C4-2B (cell line): ENCODE measurements around the gene CTTNBP2NL.

Source experiments
- H3K27ac ChIP-seq: fragments of 450-650 bp; 2 replicates; pipeline ENCODE4 v1.5.1; 2017
- ZFX ChIP-seq: fragments of 450-650 bp; IDR thresholded peaks from 2 replicates; pipeline ENCODE4 v1.6.1; 2017
- TF ChIP-seq, protein P1 (sequence below): fragments of 450-650 bp; conservative IDR thresholded peaks from 2 replicates; pipeline ENCODE4 v1.5.1; 2017; ENCODE audit warnings: mild to moderate bottlenecking

The CTTNBP2NL gene

GRCh38 chr1:112375701-112376100 is 20.3 kb upstream of the CTTNBP2NL start:
- TF ChIP-seq, protein P1, sequence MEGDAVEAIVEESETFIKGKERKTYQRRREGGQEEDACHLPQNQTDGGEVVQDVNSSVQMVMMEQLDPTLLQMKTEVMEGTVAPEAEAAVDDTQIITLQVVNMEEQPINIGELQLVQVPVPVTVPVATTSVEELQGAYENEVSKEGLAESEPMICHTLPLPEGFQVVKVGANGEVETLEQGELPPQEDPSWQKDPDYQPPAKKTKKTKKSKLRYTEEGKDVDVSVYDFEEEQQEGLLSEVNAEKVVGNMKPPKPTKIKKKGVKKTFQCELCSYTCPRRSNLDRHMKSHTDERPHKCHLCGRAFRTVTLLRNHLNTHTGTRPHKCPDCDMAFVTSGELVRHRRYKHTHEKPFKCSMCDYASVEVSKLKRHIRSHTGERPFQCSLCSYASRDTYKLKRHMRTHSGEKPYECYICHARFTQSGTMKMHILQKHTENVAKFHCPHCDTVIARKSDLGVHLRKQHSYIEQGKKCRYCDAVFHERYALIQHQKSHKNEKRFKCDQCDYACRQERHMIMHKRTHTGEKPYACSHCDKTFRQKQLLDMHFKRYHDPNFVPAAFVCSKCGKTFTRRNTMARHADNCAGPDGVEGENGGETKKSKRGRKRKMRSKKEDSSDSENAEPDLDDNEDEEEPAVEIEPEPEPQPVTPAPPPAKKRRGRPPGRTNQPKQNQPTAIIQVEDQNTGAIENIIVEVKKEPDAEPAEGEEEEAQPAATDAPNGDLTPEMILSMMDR, result no peak
- no peak for TF ChIP-seq ZFX
- H3K27ac ChIP-seq, result no peak overlapping the region

DNA sequence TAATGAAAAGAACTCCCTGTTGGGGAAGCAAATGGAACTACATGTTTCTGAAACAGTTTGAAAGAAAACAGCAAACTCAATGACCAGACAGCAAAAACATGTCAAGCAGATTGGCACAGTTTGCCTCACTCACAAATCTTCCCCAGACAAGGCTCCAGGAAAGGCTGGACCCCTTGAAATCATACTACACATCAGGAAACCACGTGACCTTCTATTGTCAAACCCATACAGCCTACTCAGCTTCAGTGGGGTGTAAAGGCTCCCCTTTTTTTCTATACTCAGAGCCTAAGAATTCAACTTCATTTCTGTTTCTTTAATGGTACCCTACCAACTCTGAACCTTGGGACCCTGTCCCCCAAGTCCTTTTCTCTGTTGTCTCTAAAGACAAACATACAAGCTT is 15.7 kb upstream of the CTTNBP2NL start:
- no peak overlapping the region for H3K27ac ChIP-seq
- TF ChIP-seq ZFX, result no peak
- TF ChIP-seq, protein P1, result no peak

DNA sequence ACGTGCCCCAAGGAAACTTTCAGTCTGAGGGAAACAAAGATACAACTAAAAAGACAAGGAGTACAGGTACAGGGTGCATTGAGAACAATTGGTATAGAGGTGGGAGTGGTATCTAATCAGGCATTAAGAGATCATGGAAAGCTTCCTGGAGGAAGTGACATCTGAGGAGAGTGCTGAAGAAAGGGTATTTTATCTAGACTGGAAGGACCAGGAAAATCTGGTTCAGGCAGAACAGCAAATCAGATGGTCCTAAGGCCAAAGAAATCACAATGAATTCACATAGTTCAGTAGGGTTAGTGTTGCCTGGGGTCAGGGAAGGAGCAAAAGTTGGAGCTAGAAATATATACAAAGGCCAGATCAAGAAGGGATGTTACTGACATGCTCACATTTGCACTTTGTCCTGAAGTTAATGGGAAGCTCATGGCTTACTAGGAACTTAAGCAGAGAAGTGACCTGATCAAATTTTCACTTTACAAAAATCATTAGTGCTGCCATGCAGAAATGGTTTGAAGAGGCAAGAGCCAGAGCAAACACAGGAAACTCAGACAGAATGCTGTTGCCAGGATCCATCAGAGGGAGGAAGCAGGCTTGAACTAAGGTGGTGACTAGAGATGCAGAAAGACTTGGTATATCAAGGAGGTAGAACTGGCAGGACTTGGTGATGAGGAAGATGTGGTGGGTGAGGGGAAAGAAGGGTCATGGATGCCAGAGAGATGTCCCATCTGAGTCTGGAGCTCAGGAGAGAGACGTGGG is 14.5 kb upstream of the CTTNBP2NL start:
- TF ChIP-seq, protein P1, result no peak
- no peak for TF ChIP-seq ZFX
- H3K27ac ChIP-seq, result no peak overlapping the region

DNA sequence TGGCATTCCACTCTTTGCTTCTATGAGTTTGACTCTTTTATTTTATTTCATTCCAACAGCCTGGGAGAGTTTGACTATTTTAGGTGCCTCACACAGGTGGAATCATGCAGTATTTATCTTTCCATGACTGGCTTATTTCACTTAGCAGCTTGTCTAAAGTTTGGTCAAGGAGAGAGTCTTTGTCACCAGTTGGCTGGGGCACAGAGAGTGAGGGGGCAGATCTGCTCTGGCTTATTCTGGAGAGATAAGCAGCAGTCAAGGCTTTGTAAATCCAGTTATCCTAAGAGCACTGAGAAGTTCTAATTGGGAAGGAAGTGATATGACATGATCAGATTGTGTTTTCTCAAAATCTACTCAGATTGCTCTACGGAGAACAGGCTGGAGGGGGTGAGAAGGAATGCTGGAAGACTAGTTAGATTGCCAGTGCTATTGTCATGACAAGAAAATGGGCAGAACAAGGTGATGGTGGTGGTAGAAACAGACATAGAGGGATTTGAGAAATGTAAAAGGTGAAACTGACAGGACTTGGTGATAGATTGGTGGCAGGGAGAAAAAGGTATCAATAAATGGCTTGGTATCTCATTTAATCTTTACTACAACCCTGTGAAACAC is 12.1 kb upstream of the CTTNBP2NL start:
- H3K27ac ChIP-seq, result no peak overlapping the region
- TF ChIP-seq ZFX, result no peak
- TF ChIP-seq, protein P1, result no peak

GRCh38 chr1:112386024-112386723 is 9.8 kb upstream of the CTTNBP2NL start:
- no peak overlapping the region for H3K27ac ChIP-seq
- no peak for TF ChIP-seq ZFX
- TF ChIP-seq, protein P1, result no peak

DNA sequence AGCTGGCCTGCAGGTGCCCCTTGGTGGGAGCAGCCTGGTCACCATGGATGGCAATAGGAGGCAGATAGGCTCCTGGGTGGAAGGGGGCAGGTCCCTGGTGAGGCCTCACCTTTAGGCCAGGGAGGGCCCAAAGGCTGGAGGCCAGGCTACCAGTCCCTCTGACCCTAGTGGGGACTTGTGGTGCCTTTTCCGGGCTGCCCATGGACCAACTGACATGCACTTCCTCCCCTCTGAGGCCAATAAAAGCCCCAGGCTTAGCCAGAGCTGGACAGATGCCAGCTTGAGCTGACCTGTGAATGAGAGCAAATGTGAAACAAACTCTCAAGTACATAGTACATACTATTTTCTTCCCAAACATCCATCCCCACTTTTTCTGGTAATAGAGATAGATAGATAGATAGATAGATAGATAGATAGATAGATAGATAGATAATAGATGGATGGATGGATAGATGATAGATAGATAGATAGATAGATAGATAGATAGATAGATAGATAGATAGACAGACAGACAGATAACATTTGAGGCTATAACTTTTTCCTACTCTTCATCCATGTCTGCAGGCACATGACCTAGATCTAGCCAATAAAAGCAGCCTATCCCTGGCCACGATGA is 9.2 kb upstream of the CTTNBP2NL start:
- TF ChIP-seq, protein P1, result no peak
- TF ChIP-seq ZFX, result no peak

GRCh38 chr1:112387807-112388206 is 8.2 kb upstream of the CTTNBP2NL start:
- H3K27ac ChIP-seq, result no peak overlapping the region
- no peak for TF ChIP-seq ZFX
- TF ChIP-seq, protein P1, result no peak

More for the DNA sequence above, 9.2 kb upstream of the CTTNBP2NL start:
- no peak overlapping the region for H3K27ac ChIP-seq
